Transverse colon (tissue), 4 donors: Measurements from ENCODE around the gene CTXN3. TPM values are rescaled to one million over a fixed set of nuclear protein-coding genes. Genes with fewer than 3 reads are reported as not detected.

Source experiments
- DNase-seq: peaks from one replicate; pipeline ENCODE4 v3.0.0-alpha.2; 2019
- H3K27ac ChIP-seq, 4 donors: fragments of 200-600 bp; sonication (generic); 2 replicates each; pipeline ENCODE4 v1.5.1; 2016 to 2018; ENCODE audit warnings: inconsistent platforms in 4 of 4
- H3K27me3 ChIP-seq: fragments of 200-600 bp; sonication (generic); 2 replicates; pipeline ENCODE4 v1.5.1; 2017; ENCODE audit warnings: inconsistent platforms
- H3K36me3 ChIP-seq, 4 donors: fragments of 200-600 bp; sonication (generic); 2 replicates each; pipeline ENCODE4 v1.5.1; 2017 to 2019; ENCODE audit warnings: inconsistent platforms in 4 of 4
- H3K4me1 ChIP-seq, 4 donors: fragments of 200-600 bp; sonication (generic); 2 replicates each; pipeline ENCODE4 v1.5.1; 2017 to 2020; ENCODE audit warnings: inconsistent platforms in 4 of 4
- H3K4me3 ChIP-seq, 4 donors: fragments of 200-600 bp; sonication (generic); 1 replicate in 1 of 4; 2 replicates in 3 of 4; pipeline versions ENCODE4 v1.5.1 to v1.6.1; 2017 to 2019; ENCODE audit warnings: inconsistent platforms in 4 of 4
- H3K9me3 ChIP-seq, 2 donors: fragments of 200-600 bp; sonication (generic); 2 replicates each; pipeline ENCODE4 v1.5.1; 2017 to 2019; ENCODE audit warnings: inconsistent platforms in 2 of 2
- CTCF ChIP-seq, 5 experiments: fragments of 200-600 bp in 3 of 5; fragments of 450-650 bp in 2 of 5; sonication (generic) in 3 of 5; IDR thresholded peaks; 1 replicate in 2 of 5; 2 replicates in 3 of 5; pipeline ENCODE4 v1.5.1; 2016 to 2017; ENCODE audit warnings: antibody characterized with exemption in 5 of 5, inconsistent platforms in 3 of 5, mild to moderate bottlenecking in 2 of 5, moderate library complexity in 1 of 5
- EP300 ChIP-seq: sonication (generic); formaldehyde crosslinking; IDR thresholded peaks from one replicate; pipeline ENCODE4 v1.6.1; 2017; ENCODE audit warnings: antibody characterized with exemption, low read depth
- POLR2A ChIP-seq: fragments of 450-650 bp; IDR thresholded peaks from one replicate; pipeline ENCODE4 v1.6.1; 2016; ENCODE audit warnings: antibody characterized with exemption, mild to moderate bottlenecking, moderate library complexity
- POLR2AphosphoS5 ChIP-seq, 3 donors: sonication (generic); formaldehyde crosslinking; IDR thresholded peaks; one replicate each; pipeline ENCODE4 v1.6.1; 2016; ENCODE audit warnings: antibody characterized with exemption in 3 of 3
- WGBS, 2 donors: methylation state at CpG; one replicate each; pipeline ENCODE4 v1.1.5; 2018; ENCODE audit warnings: low coverage in 1 of 2; 5-methylcytosine and 5-hydroxymethylcytosine counted together
- in situ Hi-C, 4 donors: fragments of 200-750 bp; cut with MboI; loops; one replicate each; pipeline versions ENCODE4 v1.15.0 to v1.15.1; 2017; ENCODE audit warnings: low sequenced_read_pairs in 3 of 4, low pct_ligation_motif_present in 1 of 4, low pct_unique_long_range_greater_than_20kb in 1 of 4
- intact Hi-C: fragments of 100-400 bp; cut with DNase I; formaldehyde crosslinking; loops from one replicate; pipeline ENCODE4 v1.15.1; 2023; ENCODE audit warnings: low total_unique reads
- total RNA-seq, 4 donors: library from RNA; depleted of rRNA; stranded (reverse); fragments of >200 nt; gene quantifications; one replicate each; pipeline ENCODE4 v1.1.0, GENCODE V29; 2016

Gene CTXN3
- total RNA-seq, 4 donors from 2014 or later: not detected

- intact Hi-C loops: loop anchor here (5.0 kb wide), 1 partner anchor 1928 kb away; no protein-coding TSS in a partner anchor
- in situ Hi-C loops: no loop called here
- 29 to 74% methylated on average over 2 of the region's 2 CpGs for WGBS, 2 donors
These were observed 39.9 kb upstream of the CTXN3 start for GRCh38 chr5:127609011-127609410.

GRCh38 chr5:127609957-127610356 is 38.9 kb upstream of the CTXN3 start:
- 80 to 86% methylated on average over 1 to 2 of the region's 2 CpGs for WGBS, 2 donors
- intact Hi-C loops (loop anchor here (5.0 kb wide), 1 partner anchor 1927 kb away; no protein-coding TSS in a partner anchor), in situ Hi-C loops (no loop called here)
- Histone ChIP-seq H3K4me3 (no peak overlapping the region), H3K36me3 (no peaks in the 10 kb centered on the region), H3K9me3 (no peaks in the 10 kb centered on the region), H3K4me1 (no peaks in the 10 kb centered on the region), H3K27ac (no peak overlapping the region), H3K27me3 (no peaks in the 10 kb centered on the region)
- TF ChIP-seq POLR2A: no peak
- TF ChIP-seq POLR2AphosphoS5 (IDR thresholded peaks at IDR 0.05): no peak
- no peak for TF ChIP-seq CTCF (IDR thresholded peaks at IDR 0.05)
- TF ChIP-seq EP300: no peak
- DNase-seq: no peak

More at GRCh38 chr5:127609011-127609410, 39.9 kb upstream of the CTXN3 start:
- H3K27me3 ChIP-seq: no peaks in the 10 kb centered on the region
- no peaks in the 10 kb centered on the region for H3K9me3 ChIP-seq
- H3K36me3 ChIP-seq: no peaks in the 10 kb centered on the region
- no peak overlapping the region for H3K27ac ChIP-seq
- no peak for TF ChIP-seq EP300
- no peak for TF ChIP-seq CTCF (IDR thresholded peaks at IDR 0.05)
- no peak for TF ChIP-seq POLR2AphosphoS5 (IDR thresholded peaks at IDR 0.05)
- TF ChIP-seq POLR2A: no peak
- H3K4me3 ChIP-seq: no peak overlapping the region
- DNase-seq: no peak
- H3K4me1 ChIP-seq: no peaks in the 10 kb centered on the region

GRCh38 chr5:127612441-127613141 is 36.3 kb upstream of the CTXN3 start:
- no peak for DNase-seq
- Histone ChIP-seq H3K27ac (no peak overlapping the region), H3K4me3 (no peak overlapping the region), H3K27me3 (no peaks in the 10 kb centered on the region), H3K36me3 (no peaks in the 10 kb centered on the region), H3K4me1 (peaks cover 0 to 4% (median 0%) of the 10 kb centered on the region in 4 donors), H3K9me3 (no peaks in the 10 kb centered on the region)
- in situ Hi-C loops: no loop called here
- 90 to 93% methylated on average over 2 to 4 of the region's 4 CpGs for WGBS, 2 donors
- TF ChIP-seq CTCF (IDR thresholded peaks at IDR 0.05): no peak
- TF ChIP-seq POLR2AphosphoS5 (IDR thresholded peaks at IDR 0.05): no peak
- TF ChIP-seq POLR2A: no peak
- no peak for TF ChIP-seq EP300
- intact Hi-C loops: no loop called here

- in situ Hi-C loops (no loop called here), intact Hi-C loops (no loop called here)
- no peaks in the 10 kb centered on the region for H3K9me3 ChIP-seq
- no peak for DNase-seq
- no peak overlapping the region for H3K4me3 ChIP-seq
- H3K27ac ChIP-seq: no peak overlapping the region
- H3K27me3 ChIP-seq: no peaks in the 10 kb centered on the region
- H3K36me3 ChIP-seq: no peaks in the 10 kb centered on the region
- 40 to 70% methylated on average over 1 to 2 of the region's 2 CpGs for WGBS, 2 donors
- H3K4me1 ChIP-seq: peaks cover 0 to 4% (median 0%) of the 10 kb centered on the region in 4 donors
- TF ChIP-seq POLR2AphosphoS5 (IDR thresholded peaks at IDR 0.05) (no peak), CTCF (IDR thresholded peaks at IDR 0.05) (no peak)
These were observed 33.0 kb upstream of the CTXN3 start for GRCh38 chr5:127615916-127616315.
